Measurements from ENCODE around the gene DST.

Gene DST

DNA sequence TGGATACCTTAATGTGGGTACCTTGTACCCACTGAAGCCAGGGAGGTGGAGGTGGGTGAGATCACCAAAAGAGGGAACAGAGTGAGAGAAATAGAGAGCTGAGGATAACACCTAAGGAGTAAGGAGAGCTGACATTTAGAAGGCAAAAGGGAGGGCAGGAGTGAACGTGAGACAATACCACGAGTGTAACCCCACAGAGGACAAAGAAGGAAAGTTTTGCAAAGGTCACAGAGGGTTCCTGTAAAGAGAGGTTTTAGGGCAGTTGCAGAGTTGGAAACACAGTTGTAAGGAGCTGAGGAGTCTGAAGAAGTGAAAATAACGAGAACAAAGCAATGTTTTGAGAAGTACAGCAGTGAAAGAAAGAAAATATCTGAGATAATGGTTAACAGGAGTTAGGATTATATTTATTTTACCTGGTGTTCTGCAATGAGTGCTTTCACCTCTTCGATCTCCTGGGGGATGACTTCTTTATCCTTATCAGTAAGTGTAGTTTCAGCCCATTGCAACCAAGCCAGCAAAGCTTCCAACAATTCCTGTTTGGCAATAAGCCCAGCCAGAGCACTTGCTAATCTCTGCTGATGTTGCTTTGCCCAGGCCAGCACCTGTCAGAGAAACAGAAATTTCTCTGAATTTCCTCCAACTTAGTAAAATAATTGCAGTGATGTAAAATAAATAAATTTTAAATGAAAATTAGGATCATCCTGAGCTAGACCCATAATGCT lies 166.8 kb downstream of the DST start:
- no peak for DNase-seq

- no peak for DNase-seq
These were observed 168.2 kb downstream of the DST start for GRCh38 chr6:56474532-56474931.

- no peak for DNase-seq
These were observed 179.2 kb downstream of the DST start for GRCh38 chr6:56463443-56463842.

DNA sequence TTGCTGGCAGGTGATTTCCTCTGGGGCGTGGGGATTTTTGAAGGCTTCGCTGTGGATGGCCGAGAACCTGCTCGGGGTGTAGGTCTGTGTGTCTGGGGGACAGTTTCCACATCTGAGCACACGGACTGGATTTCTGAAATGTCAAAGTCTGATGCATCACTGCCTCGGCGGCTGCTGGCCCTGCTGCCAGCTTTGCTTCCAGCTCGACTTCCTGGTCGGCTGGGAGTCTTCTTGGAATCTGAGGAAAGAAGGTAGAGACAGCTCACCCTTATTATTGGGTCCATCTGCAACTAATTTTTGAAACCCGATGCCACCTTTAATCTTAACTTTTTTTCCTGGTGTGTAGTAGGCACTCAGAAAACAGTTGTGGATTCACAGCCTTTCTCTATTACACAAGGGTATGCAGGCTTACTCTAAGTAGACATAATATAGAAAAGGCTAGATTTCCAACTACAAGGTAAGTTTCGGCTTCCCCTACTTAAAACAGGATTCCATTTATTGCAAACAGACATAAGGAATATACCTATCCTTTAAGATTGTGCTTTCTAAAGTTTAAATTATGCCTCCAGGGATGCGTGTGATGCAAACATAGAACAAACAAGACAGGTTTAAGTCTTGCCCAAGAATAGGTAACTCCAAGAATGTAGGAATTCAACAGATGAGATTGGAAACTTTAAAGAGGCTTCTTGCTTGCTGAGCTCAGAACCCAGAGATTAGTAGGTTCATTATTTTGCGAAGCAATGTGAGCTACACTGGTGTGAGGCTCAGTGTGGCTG lies 183.5 kb downstream of the DST start:
- no peak for DNase-seq

DNA sequence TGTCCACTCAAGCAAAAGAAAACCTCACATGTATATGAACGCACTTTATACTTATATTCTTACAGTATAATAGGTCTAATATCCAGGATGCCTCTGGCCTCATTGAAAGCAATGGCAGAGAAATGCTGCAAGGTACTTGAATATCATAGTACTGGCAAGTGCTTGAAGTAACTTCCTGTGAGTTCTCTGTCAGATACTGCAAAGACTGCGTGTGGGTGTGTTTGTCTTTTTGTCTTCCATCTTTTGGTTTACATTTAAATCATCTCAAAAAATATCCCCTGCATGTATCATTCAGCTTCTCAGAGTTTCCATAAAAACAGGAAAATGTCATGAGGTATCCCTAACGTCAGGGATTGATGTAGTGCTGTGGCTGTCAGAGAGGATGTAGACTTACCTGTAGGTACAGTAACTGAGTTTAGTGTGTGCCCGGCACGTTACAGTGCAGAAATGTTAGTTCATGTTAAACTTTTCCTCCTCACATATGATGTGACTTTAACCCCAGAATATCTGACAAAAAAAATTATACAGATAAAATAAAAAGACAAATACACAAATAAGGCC lies 184.3 kb downstream of the DST start:
- DNase-seq = no peak

DNA sequence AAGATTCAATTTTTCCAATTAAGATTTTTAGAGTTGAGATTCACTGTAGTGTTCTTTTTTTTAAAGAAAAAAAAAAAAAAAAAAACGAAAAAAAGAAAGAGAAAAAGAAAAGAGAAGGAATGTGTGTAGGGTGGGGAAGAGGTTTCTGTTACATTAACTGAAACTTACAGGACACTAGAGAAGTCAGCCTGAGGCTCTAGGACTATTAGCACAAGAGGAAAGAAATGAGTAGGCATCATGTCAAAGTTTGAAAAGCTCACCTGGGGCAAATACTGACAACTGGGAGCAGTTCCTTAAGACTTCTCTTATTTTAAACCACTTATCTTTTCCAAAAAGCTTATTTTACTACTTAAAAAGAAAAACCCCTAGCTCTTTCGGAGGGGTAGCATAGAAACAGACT lies 185.9 kb downstream of the DST start:
- no peak for DNase-seq

DNA sequence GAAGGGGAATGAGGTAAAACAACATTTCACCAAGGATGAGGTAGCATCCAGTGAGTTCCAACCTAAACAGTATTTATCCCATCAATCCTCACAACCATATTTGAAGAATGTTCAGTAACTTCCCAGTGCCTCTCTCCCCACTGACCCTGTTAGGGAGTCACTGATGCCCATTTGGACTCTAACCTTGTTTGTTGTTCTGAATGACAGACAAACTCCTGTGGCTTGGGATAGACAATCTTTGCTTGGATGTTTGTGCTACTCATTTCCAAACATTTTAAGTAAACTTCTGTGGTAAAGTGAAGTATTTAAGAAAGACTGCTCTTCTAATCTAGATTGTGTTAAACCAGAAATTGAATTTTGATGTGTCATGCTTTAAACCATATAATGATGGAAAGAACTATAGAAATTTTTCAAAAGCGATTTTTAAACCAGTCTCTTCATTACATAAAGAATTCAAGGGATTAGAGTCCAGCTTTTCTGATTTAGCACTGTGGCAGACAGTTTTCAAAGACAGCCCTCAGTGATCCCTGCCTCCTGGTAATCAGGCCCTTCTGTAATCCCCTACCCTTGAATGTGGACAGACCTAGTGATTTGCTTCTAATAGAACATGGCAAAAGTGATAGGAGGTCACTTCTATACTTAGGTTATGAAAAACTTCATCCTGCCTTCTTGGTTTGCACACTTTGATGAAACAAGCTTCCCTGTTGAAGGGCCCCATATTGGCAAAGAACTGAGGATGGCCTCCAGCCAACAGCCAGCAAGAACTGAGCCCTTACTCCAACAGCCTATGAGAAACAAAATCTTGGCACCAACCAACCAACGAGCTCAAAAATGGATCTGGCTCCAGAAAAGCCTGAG lies 191.6 kb downstream of the DST start:
- DNase-seq = no peak

GRCh38 chr6:56450376-56450775 lies 192.3 kb downstream of the DST start:
- DNase-seq = no peak

DNA sequence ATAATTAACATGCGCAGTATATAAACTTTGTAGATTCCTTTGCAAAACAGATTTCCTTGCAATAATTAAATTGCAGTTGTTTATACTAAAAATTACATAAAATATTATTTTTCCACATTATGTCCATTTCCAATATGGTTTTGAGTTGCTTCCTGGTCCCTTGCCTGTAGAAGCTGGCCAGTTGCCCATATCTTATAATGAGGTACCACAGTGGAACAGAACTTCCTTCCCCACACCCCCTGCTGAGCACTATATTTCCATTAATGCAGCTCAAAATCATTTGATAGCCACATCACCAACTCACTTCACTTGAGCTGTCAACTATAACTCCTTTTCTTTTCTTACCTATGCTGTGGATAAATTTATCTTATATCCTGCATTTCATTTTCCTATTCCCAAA lies 194.6 kb downstream of the DST start:
- peak; percentile 16 for DNase-seq

DNA sequence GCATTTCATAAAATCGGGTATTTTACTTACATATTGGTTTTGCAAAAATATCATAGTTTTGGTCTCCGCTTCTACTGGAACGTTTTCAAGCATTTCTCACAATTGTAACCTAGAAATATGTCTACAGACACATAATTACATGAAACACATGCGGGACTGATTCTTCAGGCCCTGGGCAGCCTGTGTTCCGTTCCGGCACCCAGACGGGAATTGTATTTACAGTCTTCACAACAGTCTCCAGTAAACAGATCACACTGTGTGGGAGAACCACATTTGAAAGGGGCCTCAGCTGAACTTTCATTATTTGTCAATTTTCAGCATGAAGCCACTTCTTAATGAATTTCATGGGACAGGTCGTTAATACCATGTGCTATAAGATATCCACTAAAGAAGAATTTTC lies 196.9 kb downstream of the DST start:
- DNase-seq = no peak

- DNase-seq = no peak
These were observed 197.8 kb downstream of the DST start for GRCh38 chr6:56444855-56445254.

- DNase-seq = no peak
These were observed 202.1 kb downstream of the DST start for GRCh38 chr6:56440551-56440981.

- no peak for DNase-seq
These were observed 205.4 kb downstream of the DST start for GRCh38 chr6:56437171-56437900.

GRCh38 chr6:56435754-56436153 lies 206.9 kb downstream of the DST start:
- no peak for DNase-seq

DNA sequence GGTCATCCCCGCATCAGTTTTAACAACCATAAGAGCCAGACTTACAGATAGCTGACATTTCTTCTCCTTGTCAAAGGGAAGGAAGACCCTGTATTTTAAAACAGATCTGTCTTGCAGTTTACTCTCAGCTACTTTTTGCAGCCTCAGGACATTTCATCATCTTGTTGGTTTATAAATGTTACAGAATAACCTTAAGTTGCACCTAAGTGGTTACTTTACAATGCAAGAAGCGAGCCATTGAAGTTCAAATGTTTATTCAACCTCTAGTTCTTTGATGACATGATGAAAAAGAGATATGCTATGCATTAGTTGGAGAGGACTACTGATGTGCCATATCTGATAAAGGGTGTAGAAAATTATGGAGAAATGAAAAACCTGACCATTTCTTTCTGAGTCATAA lies 207.4 kb downstream of the DST start:
- no peak for DNase-seq

GRCh38 chr6:56434606-56435005 lies 208.1 kb downstream of the DST start:
- no peak for DNase-seq

DNA sequence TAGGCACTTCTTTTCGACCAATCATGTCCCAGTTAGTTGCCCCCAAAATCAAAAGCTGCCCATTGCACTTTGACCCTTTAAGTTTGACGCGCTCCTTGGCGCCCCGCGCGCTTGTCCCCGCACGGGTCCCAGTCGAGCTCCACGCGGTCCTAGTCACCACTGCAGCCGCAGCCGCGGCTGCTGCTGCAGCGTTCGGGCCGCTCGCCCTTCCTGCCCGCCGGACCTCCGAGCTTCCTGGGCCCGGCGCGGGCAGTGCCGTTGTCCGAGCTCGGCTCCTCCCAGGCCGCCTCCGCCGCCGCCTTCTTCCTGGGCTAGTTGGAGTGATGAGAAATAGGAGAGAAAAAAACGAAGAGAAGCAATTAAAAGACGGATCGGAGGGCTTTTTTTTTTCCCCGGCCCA lies 209.6 kb downstream of the DST start:
- no peak for DNase-seq

- no peak for DNase-seq
These were observed 210.5 kb downstream of the DST start for GRCh38 chr6:56432194-56432593.

DNA sequence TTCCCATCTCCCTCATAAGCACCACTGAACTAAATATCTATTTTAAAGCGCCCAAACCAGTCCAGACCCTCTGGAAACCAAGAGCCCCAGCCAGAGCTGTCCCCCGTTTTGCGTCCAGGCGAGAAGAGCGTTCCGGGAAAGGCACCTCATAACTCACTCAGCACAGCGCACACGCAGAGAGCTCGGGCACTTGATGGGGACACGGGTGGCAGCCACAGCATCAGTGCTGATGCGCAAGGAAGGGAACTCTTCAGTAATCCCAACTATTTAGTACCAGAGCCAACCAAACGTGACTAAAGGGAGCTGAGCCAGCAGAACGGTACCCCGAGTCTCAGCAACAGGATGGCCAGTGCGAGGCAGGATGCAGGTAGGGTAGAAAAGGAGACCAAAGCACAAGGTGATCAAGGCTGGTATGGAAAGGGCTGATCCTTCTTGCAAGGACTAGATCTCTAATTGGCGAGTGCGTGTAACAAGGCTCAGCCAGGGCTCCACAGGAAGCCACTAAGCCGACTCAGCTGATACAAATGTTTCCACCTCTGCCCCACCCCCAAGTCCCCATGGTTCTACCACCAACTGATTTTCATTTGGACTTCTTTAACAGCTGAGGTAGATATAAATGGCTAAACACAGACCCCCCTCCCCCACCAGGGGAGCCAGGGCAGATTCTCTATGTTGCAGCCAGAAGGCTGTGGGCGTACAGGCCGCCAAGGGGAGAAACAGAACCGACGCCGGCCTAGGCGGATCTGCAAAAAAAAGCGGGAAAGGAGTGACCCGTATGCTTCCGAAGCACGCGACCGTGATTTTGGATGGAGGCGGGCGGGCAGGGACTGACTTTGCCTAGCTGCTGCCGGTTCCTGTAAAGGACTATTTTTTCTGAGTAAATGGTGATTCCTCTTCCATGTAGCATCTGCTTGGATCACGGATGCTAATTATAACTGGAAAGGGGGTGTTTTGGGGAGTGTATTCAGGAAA lies 211.8 kb downstream of the DST start:
- no peak for DNase-seq

DNA sequence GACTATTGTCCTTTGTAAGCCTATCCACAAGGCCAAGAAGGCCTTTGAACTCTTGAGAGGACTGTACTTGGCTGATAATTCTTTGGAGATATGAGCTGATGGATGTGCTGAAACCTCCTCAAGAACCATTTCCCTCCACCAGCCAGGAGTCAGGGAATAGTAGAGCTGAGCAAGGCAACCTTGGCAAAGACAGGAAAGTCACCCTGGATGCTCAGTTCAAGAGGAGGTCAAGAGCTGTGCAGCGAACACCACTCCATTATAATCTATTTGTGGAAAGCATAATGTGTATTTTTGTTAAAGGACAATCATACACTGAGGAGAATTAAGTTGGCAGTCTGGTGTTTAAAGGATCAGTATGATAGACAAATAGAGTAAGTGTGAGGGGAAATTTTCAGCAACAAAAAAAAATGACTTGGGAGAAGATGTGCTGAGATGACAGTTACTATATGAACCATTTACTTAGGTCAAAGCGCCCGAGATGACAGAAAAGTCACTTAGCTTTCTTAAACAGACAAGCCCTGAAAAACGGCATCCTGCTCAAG lies 218.1 kb downstream of the DST start:
- no peak for DNase-seq

GRCh38 chr6:56424064-56424463 lies 218.6 kb downstream of the DST start:
- DNase-seq = no peak
